ENCODE results near the gene ADORA1.

GRCh38 chr1:203137324-203137723 is 9.8 kb downstream of the ADORA1 start:
- TF ChIP-seq EZH2 (IDR thresholded peaks at IDR 0.05; ENCODE audit: borderline replicate concordance, low read length) (no peak), CTCF (IDR thresholded peaks at IDR 0.05; ENCODE audit: low read length) (no peak)

Data from OCI-LY1 (cell line).